Progenitor cell of endocrine pancreas (in vitro differentiated cells): ENCODE measurements around the gene MON2. TPM values are rescaled to one million over a fixed set of nuclear protein-coding genes. Genes with fewer than 3 reads are reported as not detected.

ENCODE experiments used
- DNase-seq: peaks from one replicate; pipeline ENCODE4 v3.0.0; 2021; ENCODE audit warnings: low spot score; ENCODE audit not compliant: unreplicated experiment
- H3K27ac Mint-ChIP-seq: 2 replicates; pipeline ENCODE4 v1.8.0; 2021; ENCODE audit warnings: mild to moderate bottlenecking, moderate library complexity, mixed read lengths
- H3K27me3 Mint-ChIP-seq: 2 replicates; pipeline ENCODE4 v1.8.0; 2021; ENCODE audit warnings: mixed read lengths
- H3K36me3 Mint-ChIP-seq: 2 replicates; pipeline ENCODE4 v1.8.0; 2022; ENCODE audit warnings: mixed read lengths; ENCODE audit not compliant: insufficient read depth
- H3K4me1 Mint-ChIP-seq: 2 replicates; pipeline ENCODE4 v1.8.0; 2021; ENCODE audit warnings: low read depth, mixed read lengths
- H3K4me3 Mint-ChIP-seq: 2 replicates; pipeline ENCODE4 v1.8.0; 2021; ENCODE audit warnings: low read depth, mild to moderate bottlenecking, moderate library complexity, mixed read lengths
- H3K9me3 Mint-ChIP-seq: 2 replicates; pipeline ENCODE4 v1.8.0; 2021; ENCODE audit warnings: low read depth, mixed read lengths
- CTCF ChIP-seq: fragments of 200-600 bp; sonication (generic); IDR thresholded peaks from one replicate; pipeline ENCODE4 v1.5.0; 2021; ENCODE audit warnings: antibody characterized with exemption, mild to moderate bottlenecking; ENCODE audit not compliant: unreplicated experiment
- total RNA-seq: library from RNA; stranded (reverse); gene quantifications from 2 replicates; pipeline ENCODE4 v1.2.1, GENCODE V29; 2021

MON2 gene
- total RNA-seq, 1 donor from 2014 or later = 53.1 TPM

- Mint-ChIP-seq H3K36me3 (peaks cover 22% of the 10 kb centered on the region), H3K4me3 (no peak overlapping the region), H3K27me3 (no peaks in the 10 kb centered on the region), H3K4me1 (peaks cover 6% of the 10 kb centered on the region), H3K9me3 (no peaks in the 10 kb centered on the region), H3K27ac (no peak overlapping the region)
- DNase-seq = no peak
- no peak for TF ChIP-seq CTCF
Observed at GRCh38 chr12:62536546-62536945, 69.9 kb downstream of the MON2 start.

GRCh38 chr12:62537551-62537950 lies 70.9 kb downstream of the MON2 start:
- no peak overlapping the region for H3K4me3 Mint-ChIP-seq
- H3K4me1 Mint-ChIP-seq = peaks cover 6% of the 10 kb centered on the region
- H3K27me3 Mint-ChIP-seq = no peaks in the 10 kb centered on the region
- TF ChIP-seq CTCF = no peak
- DNase-seq = no peak
- no peaks in the 10 kb centered on the region for H3K9me3 Mint-ChIP-seq
- no peak overlapping the region for H3K27ac Mint-ChIP-seq
- peaks cover 18% of the 10 kb centered on the region for H3K36me3 Mint-ChIP-seq

- Mint-ChIP-seq H3K27ac (no peak overlapping the region), H3K27me3 (no peaks in the 10 kb centered on the region), H3K4me3 (no peak overlapping the region), H3K9me3 (no peaks in the 10 kb centered on the region), H3K36me3 (peaks cover 12% of the 10 kb centered on the region), H3K4me1 (no peaks in the 10 kb centered on the region)
- DNase-seq = no peak
- TF ChIP-seq CTCF = no peak
Observed at GRCh38 chr12:62540354-62540753, 73.7 kb downstream of the MON2 start.

GRCh38 chr12:62542814-62543213 lies 76.2 kb downstream of the MON2 start:
- H3K27me3 Mint-ChIP-seq = no peaks in the 10 kb centered on the region
- no peak for DNase-seq
- no peak for TF ChIP-seq CTCF
- peak overlapping the region; percentile 8 for H3K27ac Mint-ChIP-seq
- H3K4me1 Mint-ChIP-seq = no peaks in the 10 kb centered on the region
- H3K9me3 Mint-ChIP-seq = no peaks in the 10 kb centered on the region
- no peak overlapping the region for H3K4me3 Mint-ChIP-seq
- peaks cover 11% of the 10 kb centered on the region for H3K36me3 Mint-ChIP-seq

GRCh38 chr12:62543324-62543723 lies 76.7 kb downstream of the MON2 start:
- Mint-ChIP-seq H3K9me3 (no peaks in the 10 kb centered on the region), H3K36me3 (peaks cover 15% of the 10 kb centered on the region), H3K4me3 (no peak overlapping the region), H3K27me3 (no peaks in the 10 kb centered on the region), H3K27ac (peak overlapping the region; percentile 76), H3K4me1 (no peaks in the 10 kb centered on the region)
- DNase-seq = no peak
- no peak for TF ChIP-seq CTCF
